Fibroblast of skin of back (primary cell): ENCODE results near the gene NOTCH1. TPM values are rescaled to one million over a fixed set of nuclear protein-coding genes. Genes with fewer than 3 reads are reported as not detected.
"Not testable (repeated sequence)": the region's sequence is repeated elsewhere in the genome, so short reads cannot be mapped to it uniquely, and the experiment has no call there.

Experiments
- DNase-seq: peaks from one replicate; pipeline ENCODE4 v3.0.0-alpha.2; 2013
- polyA plus RNA-seq, 2 experiments: library from polyadenylated mRNA; unstranded; fragments of 120-200 nt; gene quantifications; one replicate each; pipeline ENCODE4 v1.2.1, GENCODE V29; 2013; ENCODE audit not compliant: insufficient read length in 2 of 2

The NOTCH1 gene
- 25.9 TPM for polyA plus RNA-seq (2013, experiment 1 of 2; ENCODE audit: insufficient read length)
- polyA plus RNA-seq (2013, experiment 2 of 2; ENCODE audit: insufficient read length): 29.3 TPM

DNA sequence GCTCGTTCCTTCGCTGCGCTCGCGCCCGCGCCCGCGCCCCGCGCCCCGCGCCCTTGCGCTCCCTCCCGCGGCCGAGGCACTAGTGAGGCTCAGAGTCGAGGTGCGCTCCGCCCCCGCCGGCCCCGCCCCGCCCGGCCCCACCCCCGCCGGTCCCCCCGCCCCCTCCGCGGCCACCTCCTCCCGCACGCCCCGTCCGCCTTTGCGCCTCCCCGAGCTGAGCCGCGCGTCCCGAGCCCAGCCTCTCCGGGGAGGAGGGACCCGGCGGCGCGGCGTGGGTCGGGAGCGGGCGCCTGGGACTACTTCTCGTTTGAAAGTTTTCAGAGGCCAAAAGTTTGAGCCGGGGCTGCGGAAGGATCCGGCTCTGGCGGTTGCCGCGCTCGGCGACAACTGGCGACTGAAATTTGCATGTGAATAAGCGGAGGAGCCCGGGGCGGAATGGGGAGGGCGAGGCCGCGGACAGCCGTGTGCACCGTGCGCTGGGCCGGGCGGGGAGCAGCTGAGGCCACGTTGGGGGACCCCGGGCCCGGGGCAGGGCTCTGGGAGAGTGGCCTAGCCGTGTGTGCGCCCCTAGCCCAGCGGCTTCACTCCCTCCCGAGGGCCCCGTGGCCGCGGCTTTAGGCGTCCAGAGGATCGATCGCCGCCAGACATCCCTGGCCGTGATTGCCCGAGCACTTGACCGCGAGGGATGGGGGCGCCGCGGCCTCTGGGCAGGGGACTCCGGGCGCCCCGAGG is at the start of gene NOTCH1:
TSS of gene NOTCH1 (minus strand) at position 84 of the 732 bp plus-strand sequence. CDS start 262 bp downstream, outside the sequence.
- peak; percentile 97 for DNase-seq

DNA sequence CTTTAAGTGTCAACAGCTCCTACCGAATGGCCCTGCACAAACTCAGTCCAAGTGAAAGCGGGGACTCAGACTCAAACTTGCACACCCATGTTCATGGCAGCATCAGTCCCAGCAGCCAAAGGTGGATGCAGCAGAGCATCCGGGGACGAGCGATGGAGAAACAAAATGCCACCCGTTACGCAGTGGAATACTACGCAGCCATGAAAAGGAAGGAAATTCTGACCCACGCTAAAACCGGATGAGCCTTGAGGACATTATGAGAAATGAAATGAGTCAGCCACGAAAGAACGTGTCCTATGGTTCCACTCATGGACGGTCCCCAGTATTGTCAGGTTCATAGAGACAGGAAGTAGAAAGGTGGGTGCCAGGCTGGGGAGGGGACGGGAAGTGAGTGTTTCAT is 48.6 kb upstream of the NOTCH1 start:
- no peak for DNase-seq

DNA sequence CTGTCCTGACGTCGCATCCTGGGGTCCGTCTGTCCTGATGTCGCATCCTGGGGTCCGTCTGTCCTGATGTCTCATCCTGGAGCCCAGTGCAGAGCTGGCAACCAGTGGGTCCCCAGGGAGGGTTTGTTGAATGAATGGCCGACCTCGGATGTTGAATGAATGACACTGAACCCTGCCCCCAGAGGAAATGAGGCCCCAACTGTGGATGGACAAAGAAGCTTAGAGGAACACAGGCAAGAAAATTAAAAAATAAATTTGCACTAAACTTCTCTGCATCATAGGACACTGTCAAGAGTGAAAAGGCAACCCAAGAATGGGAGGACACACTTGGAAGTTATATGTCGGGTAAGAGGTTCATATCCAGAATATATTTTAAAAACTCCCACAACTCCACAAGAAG is 47.7 kb upstream of the NOTCH1 start:
- no peak for DNase-seq

DNA sequence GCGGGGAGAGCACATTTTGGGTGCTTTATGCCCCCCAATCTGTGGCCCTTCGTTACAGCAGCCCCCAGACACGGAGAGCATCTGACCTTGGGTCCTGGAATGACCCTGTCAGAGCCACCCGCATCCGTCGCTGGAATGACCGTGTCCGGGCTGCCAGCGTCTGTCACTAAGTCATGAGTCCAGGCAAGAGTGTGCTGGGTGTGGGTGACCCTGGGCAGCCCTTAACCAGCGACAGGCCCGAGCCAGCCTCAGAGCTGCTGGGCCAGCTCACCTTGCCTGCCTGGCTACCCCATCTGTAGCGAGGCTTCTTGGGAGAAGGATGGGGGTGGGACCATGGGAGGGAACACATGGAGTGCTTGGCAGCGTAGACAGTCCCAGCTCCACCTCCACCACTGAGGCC is 46.8 kb upstream of the NOTCH1 start:
- no peak for DNase-seq

DNA sequence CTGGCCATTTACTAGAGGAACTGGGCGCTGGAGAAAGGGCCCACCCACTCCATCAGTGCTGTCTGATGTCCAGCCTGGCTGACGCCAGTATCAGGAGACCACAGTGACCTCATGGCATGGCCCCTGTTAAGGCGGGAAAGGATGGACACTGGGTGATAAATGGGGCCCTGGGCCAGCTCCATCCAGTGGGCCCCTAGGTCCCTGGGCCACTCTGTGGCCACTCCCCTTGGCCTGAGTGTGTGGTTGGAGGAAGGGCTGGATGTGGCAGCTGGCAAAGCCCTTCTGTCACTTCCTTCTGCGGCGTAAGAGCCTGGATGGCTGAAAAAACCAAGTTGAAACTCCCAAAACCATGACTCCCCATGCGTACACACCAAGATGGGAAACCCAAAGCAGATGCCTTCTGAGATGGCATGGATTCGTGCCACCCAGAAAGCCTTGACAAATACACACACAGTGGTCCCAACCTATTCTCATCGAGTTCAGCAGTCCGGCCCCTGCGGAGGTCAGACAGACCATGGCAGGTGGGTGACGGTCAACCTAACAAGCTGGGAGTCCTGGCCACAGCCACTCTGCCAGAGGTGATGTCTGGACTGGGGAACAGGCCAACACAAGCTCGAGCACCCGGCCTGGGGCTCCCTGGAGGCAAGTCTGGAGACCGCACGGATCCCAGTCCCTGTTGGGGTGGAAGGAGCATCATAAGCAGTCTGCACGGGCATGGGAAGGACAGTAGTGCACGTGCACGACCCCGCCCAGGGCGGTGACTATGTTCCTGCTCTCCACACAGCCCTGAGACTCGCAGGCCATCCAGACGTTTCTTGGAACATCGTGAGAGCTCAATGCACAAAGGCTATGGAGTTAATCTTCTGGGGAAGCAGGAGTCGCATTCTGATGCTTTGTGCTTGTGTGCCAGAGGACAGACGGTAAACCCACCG is 45.2 kb upstream of the NOTCH1 start:
- no peak for DNase-seq

DNA sequence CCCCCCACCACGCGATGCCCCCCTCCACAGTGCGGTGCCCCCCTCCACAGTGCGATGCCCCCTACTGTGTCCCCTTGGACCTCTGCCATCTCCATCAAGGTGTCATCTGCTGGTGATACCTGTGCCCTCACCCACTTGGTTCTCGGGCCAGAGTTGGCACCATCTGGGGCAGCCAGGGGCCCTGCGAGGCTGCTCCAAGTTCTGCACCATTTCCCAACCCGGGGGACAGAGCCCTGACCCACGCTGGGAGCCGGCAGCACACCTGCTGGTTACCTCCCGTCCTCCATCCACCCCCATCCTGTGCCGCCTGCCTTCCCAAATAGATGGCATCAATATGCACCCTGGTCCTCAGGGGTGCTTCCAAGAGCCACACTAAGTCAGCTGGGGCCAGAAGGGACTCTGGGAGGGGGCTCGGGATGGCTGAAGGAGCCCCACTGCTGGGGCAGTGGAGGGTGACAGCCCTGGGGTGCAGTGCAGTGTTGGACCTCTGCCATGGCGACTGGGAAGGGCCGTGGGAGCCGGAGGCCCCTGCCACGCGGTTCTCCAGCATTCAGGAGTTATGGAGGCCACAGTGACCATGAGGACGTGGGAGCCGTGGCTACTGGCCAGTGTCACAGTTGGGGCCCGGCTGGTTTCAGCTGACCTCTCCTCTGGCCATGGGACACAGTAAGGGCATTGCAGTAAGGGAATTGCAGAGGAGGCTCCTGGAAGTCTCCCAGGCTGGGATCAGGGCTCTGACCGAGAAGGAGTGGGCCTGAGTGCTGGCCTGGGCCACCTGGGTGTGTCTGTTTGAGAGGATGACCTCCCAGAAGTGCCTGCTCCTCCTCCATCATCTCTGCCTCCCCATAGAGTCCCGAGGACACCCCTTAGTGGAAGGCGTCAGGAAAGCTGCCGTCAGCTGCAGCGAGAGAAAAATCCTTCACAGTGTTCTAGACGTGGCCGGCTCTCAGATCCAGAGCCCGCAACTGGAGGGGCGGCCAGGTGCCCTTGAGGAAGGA is 44.2 kb upstream of the NOTCH1 start:
- no peak for DNase-seq

DNA sequence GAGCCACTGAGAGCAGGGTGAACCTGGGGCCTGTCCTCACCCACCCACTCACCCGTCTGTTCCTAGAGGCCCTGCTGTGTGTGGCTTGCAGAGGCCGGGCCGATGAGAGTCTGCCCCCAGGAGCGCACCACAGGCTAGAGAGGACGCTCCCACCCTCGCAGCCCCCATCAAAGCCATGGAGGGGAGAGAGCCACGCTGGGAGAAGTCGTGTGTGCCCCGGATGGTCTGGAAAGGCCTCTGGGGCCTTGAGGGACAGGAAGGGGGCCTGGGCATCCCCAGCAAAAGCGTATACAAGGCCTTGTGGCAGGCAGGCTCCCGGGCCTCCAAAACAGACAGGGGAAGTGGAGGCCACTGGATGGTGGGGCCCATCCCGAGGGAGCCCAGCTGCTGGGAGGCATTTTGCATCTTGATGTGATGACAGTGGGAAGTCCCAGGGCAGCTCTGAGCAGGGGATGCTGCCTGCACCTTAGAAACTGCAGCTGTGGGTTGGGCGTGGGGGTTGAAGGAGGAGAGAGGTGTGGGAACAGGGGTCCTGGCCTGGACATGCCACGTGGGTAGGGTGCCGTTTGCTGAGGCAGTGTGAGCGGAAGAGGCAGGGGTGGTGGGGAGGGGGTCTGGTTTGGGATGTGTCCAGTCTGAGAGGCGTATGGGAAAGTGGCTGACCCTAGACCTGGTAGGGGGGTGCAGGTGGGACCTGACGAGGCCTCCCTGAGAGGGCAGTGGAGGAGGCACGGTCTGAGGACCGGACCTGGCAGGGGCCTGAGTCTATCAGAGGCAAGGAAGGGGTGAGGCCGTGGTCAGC is 43.0 kb upstream of the NOTCH1 start:
- no peak for DNase-seq

DNA sequence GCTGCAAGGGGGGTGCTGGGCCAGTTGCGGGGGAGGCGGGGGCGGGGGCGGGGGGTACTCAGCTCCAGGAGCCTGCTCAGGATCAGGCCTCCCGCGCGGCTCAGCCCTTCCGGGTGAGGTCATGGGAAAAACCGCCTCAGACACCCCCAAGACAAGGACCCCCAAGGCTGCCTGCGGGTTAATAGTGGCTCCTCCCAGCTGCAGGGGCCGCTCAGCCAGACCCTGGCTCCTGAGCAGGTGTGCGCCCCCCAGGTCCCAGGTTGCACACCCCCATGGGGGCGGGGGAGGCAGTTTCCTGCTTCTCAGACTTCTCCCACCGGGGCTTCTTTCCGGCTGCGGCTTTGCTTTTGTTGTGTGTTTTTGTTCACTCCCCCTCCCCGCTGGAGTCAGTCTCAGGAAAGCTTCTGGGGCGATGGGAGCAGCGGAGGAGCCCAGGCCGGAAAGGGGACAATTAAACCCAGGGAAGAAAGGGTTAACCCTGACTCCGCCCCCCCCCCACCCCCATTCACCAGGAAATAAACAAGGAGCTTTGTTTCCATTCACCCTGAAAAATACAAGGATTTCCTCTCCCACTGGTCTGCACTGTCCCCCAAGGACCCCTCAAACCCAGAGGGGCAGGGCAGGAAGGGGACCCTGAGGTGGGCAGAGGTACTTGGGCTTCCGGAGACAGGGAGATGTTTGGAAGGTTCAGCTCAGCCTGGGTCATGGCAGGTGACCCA is 42.3 kb upstream of the NOTCH1 start:
- no peak for DNase-seq

DNA sequence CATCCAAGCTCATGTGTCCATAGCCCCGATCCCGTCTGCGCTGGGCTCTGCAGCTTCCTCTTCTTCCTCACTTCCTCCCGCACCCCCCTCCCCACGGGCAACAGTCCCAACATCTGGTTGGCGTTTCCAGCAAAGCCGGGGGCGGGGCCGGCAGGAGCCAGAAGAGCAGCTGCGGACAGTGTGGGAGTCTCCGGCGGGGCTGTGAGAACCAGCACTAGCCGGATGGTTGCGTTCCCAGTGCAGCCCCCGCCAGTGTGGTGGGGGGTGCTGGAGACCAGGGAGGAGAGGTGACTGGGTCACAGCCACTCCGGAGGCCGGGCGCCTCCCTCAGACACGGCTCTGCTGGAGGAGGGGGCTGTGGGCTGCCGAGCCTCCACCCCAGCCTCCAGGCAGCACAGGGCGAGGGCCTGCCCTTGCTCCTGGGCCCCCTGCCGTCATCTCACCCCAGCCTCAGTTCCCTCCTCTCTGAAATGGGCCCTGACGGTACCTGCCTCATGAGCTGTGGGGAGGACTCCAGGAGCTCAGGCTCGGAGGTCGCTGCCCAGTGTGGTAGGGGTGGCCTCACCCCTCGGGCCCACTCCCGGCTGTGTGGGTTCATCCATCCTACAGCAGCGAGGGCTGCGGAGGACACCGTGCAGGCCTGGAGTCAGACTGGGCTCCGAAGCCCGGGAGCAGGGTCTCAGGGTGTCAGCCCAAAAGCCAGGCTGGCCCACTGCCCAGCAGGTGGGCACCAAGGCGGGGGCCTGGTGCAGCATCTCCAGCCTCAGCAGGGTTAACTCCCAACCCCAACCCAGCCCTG is 41.5 kb upstream of the NOTCH1 start:
- peak; percentile 50 for DNase-seq

DNA sequence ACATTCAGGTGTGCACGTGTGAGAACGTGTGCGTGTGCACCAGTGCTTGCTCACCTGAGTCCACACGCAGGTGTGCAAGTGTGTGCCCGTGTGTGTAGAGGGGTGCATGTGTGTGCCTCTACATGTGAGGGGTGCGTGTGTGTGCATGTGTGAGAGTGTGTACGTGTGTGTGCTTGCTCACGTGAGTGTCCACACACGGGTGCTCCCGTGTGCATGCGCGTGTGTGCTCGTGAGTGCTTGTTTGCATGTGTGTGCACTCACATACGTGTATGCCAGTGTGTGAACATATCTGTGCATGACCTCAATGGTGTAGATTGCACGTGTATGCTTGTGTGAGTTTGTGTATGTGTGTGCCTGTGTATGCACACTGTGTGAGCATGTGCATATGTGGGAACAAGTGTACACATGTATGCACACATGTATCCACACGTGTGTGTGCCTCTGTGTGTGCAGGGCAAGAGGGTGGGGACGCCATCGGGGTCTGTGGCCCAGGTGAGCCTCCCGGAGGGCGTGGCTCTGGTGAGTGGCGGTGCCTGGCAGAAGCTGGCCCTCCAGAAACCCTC is 40.6 kb upstream of the NOTCH1 start:
- DNase-seq: no peak

DNA sequence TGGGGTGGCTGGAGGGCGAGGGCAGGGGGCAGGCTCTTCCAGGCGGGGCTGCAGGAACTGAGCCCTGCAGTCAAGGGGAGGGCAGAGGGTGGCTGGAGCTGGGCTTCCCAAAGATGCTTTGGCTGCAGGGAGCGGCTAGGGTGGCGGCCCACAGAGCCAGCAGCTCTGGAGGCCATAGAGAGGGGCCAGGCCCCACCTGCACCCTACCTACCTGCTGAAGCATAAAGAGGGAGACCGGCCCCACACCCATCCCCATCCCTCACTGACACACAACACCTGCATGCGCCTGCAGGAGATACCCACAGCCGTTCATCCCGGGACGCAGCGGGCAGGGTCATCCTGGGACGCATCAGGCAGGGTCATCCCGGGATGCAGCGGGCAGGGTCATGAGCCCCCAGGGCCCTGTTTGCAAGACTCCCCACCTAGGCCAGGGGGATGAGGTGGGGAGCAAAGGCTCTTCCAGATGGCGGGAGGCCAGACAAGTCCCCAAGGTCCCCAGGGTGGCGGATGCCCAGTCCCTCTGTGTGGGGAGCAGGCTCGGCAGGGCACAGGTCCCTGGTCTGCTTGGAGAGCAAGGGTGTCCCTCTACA is 39.8 kb upstream of the NOTCH1 start:
- no peak for DNase-seq

DNA sequence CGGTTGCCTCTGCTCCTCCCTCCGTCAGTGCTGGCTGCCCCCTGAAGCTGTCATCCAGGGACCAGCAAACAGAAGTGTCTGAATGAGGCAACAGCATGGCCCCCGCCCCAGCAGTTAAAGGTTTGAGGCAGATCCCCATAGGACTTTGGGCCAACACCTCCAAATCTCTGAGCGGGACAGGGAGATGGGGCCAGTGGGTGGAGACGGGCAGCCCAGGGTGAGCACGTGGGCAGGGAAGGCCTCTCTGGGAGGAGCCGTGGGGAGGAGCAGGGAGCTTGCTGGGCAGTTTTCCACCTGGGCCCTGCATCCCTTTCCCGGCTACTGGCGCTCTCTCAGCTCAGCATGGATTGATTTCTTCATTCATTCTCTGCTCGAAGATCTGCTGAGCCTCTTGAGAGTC is 39.1 kb upstream of the NOTCH1 start:
- no peak for DNase-seq

DNA sequence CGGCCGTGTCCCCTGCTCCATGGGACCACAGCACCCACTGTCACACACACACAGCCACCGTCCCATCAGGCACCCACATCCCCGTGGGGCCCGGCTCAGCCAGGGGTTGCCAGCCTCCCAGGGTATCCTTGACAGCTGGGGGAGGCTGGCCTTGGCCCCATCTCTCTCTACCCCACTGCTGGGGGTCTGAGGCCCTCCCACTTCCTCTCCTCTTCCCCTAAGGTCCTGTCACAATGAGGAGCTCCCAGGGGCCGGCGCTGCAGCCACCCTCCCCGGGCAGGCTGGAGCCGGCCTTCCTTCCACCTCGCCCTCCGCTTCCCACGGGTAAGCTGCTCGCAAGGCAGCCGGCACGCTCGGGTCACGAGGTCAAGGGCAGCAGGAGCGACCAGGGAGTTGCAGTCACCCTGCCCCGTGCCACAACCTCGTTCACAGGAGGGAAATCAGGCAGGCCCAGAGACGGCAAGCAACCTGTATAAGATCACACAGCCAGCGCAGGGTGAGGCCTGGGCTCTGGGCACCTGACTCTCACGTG is 38.6 kb upstream of the NOTCH1 start:
- no peak for DNase-seq

DNA sequence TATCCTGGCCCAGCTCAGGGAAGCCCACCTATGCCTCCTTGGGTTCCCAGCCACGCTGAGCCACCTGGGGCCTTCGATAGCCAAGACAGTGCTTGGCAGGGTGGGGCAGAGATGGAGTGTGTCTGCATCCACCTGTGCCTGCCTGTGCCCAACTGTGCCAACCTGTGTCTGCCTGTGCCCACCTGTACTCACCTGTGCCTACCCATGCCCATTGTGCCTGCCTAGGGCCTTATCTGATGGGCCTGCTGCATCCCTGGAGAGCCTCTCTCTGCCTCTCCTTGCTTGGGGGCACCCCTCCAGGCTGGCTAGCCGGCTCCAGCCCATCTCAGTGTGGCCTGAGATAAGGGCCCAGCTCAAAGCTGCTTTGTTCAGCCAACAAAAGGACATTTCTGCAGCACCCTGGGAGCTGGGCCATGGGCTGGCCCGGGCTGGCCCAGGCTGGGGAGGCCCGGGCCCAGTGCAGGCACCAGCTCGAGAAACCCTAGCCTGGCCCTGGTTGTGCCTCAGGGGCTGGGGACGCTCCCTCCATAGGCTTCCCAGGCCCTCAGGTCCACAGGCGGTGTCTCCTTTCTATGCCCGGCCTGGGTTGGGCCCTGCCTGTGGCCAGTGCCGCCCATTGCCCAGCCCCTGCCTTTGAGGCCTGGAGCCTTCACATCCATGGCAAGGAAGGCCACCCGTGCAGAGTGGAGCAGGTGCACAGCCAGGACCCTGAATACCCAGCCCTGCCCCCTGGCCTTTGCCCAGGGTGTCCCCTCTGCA is 37.3 kb upstream of the NOTCH1 start:
- DNase-seq: no peak

DNA sequence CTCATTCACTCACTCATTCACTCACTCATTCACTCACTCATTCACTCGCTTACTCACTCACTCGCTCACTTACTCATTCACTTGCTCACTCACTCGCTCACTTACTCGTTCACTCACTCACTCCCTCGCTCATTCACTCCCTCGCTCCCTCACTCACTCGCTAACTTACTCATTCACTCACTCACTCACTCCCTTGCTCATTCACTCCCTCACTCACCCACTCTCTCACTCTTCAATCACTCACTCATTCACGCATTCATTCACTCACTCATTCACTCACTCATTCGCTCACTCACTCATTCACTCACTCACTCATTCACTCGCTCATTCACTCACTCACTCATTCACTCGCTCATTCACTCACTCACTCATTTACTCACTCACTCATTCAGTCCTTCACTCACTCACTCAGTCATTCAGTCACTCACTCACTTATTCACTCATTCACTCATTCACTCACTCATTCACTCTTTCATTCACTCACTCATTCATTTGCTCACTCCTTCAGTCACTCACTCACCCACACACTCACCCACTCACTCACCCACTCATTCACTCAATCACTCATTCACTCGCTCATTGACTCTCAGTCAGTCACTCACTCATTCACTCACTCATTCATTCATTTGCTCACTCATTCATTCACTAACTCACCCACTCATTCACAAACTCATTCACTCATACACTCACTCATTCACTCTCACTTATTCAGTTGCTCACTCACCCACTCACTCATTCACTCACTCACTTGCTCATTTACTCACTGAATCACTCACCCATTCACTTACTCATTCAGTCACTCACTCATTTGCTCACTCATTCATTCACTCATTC is 36.0 kb upstream of the NOTCH1 start:
- no peak for DNase-seq

DNA sequence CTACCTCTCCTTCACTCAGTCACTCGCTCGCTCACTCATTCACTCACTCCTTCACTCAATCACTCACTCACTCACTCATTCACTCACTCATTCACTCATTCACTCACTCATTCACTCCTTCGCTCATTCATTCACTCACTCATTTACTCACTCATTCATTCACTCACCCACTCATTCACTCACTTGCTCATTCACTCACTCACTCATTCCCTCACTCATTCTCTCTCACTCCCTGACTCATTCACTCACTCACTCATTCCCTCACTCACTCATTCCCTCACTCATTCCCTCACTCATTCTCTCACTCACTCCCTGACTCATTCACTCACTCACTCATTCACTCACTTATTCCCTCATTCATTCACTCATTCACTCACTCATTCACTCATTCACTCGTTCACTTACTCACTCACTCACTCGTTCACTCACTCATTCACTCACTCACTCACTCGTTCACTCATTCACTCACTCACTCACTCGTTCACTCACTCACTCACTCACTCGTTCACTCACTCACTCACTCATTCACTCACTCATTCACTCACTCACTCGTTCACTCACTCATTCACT is 33.9 kb upstream of the NOTCH1 start:
- DNase-seq: not testable (repeated sequence)
